HepG2 (cell line): ENCODE measurements around the gene KIRREL2. TPM values are rescaled to one million over a fixed set of nuclear protein-coding genes. Genes with fewer than 3 reads are reported as not detected.

ENCODE experiments used
- FOXJ3 ChIP-seq: sonication (generic); formaldehyde crosslinking; IDR thresholded peaks from 2 replicates; pipeline ENCODE4 v1.4.0; 2020; ENCODE audit warnings: missing genetic modification reagents, mild to moderate bottlenecking, borderline replicate concordance
- ISL2 ChIP-seq: sonication (generic); formaldehyde crosslinking; IDR thresholded peaks from 2 replicates; pipeline ENCODE4 v1.5.0; 2020; ENCODE audit warnings: missing genetic modification reagents
- KLF9 ChIP-seq: IDR thresholded peaks from 2 replicates; pipeline ENCODE4 v1.6.1; 2016; ENCODE audit warnings: low read depth
- LCORL ChIP-seq, 2 experiments: fragments of 450-650 bp in 1 of 2; sonication (generic) in 1 of 2; formaldehyde crosslinking in 1 of 2; IDR thresholded peaks; 2 replicates each; pipeline versions ENCODE4 v1.5.0 to v1.6.1; 2017 to 2020; ENCODE audit warnings: antibody characterized with exemption in 1 of 2, missing genetic modification reagents in 1 of 2
- NFIC ChIP-seq: IDR thresholded peaks from 2 replicates; pipeline ENCODE4 v1.6.1; 2012; ENCODE audit warnings: mild to moderate bottlenecking, low read length, inconsistent platforms
- PCBP1 ChIP-seq: fragments of 200-400 bp; formaldehyde crosslinking; IDR thresholded peaks from 2 replicates; pipeline ENCODE4 v1.6.1; 2017; ENCODE audit warnings: mild to moderate bottlenecking, low read depth, low read length, borderline replicate concordance
- POLR2G ChIP-seq: fragments of 200-400 bp; formaldehyde crosslinking; IDR thresholded peaks from 2 replicates; pipeline ENCODE4 v1.6.1; 2018; ENCODE audit warnings: mild to moderate bottlenecking, low read depth, low read length, moderate library complexity
- SOX5 ChIP-seq: IDR thresholded peaks from 2 replicates; pipeline ENCODE4 v1.6.1; 2016; ENCODE audit warnings: borderline replicate concordance
- SRF ChIP-seq: IDR thresholded peaks from 2 replicates; pipeline ENCODE4 v1.6.1; 2011; ENCODE audit warnings: mild to moderate bottlenecking, low read depth, low read length, moderate library complexity
- ZBTB42 ChIP-seq: sonication (generic); formaldehyde crosslinking; IDR thresholded peaks from 2 replicates; pipeline ENCODE4 v1.5.0; 2020; ENCODE audit warnings: mild to moderate bottlenecking, missing genetic modification reagents
- ZFP1 ChIP-seq: IDR thresholded peaks from 2 replicates; pipeline ENCODE4 v1.6.1; 2016
- ZFP41 ChIP-seq: sonication (generic); formaldehyde crosslinking; IDR thresholded peaks from 2 replicates; pipeline ENCODE4 v1.4.0; 2020; ENCODE audit warnings: mild to moderate bottlenecking, missing genetic modification reagents, borderline replicate concordance
- ZNF430 ChIP-seq: sonication (generic); formaldehyde crosslinking; IDR thresholded peaks from 2 replicates; pipeline ENCODE4 v1.9.0; 2021; ENCODE audit warnings: mild to moderate bottlenecking, missing genetic modification reagents
- ZNF468 ChIP-seq: sonication (generic); formaldehyde crosslinking; IDR thresholded peaks from 2 replicates; pipeline ENCODE4 v1.8.0; 2022; ENCODE audit warnings: mild to moderate bottlenecking, moderate library complexity, missing genetic modification reagents
- ZNF570 ChIP-seq: sonication (generic); formaldehyde crosslinking; IDR thresholded peaks from 2 replicates; pipeline ENCODE4 v1.4.0; 2020; ENCODE audit warnings: mild to moderate bottlenecking, missing genetic modification reagents, borderline replicate concordance
- polyA plus RNA-seq, 8 experiments: library from polyadenylated mRNA; depleted of rRNA in 3 of 8; stranded (reverse) in 7 of 8; unstranded in 1 of 8; fragments of >200 nt; fragmentation: Illumina TruSeq in 4 of 8; extraction: Trizol in 4 of 8; gene quantifications; 2 replicates each; pipeline versions ENCODE4 v1.2.1 to v1.2.3, GENCODE V29; 2011 to 2016; ENCODE audit warnings: low read depth in 4 of 8, missing spikeins in 1 of 8, mixed read lengths in 1 of 8; ENCODE audit not compliant: insufficient read depth in 1 of 8
- total RNA-seq, 5 experiments: library from RNA; depleted of rRNA; stranded (reverse); fragments of >200 nt; fragmentation: Illumina TruSeq; extraction: Trizol; gene quantifications; 2 replicates each; pipeline ENCODE4 v1.2.3, GENCODE V29; 2016; ENCODE audit warnings: low read depth in 1 of 5
- TF ChIP-seq, protein P1 (sequence below): sonication (generic); formaldehyde crosslinking; IDR thresholded peaks from 2 replicates; pipeline ENCODE4 v1.5.1; 2020; ENCODE audit warnings: missing genetic modification reagents, mild to moderate bottlenecking, borderline replicate concordance
- TF ChIP-seq, protein P2 (sequence below): sonication (generic); formaldehyde crosslinking; IDR thresholded peaks from 2 replicates; pipeline ENCODE4 v1.5.1; 2020; ENCODE audit warnings: missing genetic modification reagents, mild to moderate bottlenecking, borderline replicate concordance
- TF ChIP-seq, protein P3 (sequence below): sonication (generic); formaldehyde crosslinking; IDR thresholded peaks from 2 replicates; pipeline ENCODE4 v1.4.0; 2020; ENCODE audit warnings: mild to moderate bottlenecking, missing genetic modification reagents

The KIRREL2 gene
- total and polyA plus RNA-seq, 2 of the 13 experiments (the other 11 are each of a cell fraction or from before 2014, with no cell fraction given), result 0.18 to 2.4 TPM

DNA sequence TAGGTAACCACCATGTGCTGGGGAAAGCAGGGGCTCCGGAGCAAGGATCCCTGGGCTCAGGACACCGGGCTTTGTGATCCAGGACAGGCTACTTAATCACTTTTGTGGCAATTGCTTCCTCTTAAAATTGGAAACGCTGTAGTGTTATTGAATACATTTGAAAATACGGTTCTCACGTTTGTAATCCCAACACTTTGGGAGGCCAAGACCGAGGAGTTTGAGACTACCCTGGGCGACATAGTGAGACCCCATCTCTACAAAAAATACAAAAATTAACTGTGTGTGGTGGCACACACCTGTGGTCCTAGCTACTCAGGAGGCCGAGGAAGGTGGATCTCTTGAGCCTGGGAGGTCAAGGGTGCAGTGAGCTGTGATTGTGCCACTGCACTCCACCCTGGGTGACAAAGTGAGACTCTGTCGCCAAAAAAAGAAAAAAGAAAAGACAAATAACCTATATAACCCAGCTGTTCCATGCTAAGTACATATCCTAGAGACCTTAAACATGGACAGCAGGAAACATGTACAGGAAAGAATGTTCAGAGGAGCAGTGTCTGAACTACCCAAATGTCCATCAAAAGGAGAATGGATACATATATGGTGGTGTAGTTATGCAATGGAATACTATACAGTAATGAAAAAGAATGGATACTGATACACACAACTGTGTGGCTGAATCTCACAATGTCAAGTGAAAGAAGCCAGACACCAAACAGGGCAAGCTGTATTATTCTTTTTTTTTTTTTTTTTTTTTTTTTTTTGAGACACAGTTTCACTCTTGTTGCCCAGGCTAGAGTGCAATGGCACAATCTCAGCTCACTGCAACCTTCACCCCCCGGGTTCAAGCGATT, 43.4 kb upstream of the KIRREL2 start (continued):
- TF ChIP-seq SRF, result 0 out of 2 replicates have a peak, but pooled peaks have one; percentile 19
- no peak for TF ChIP-seq KLF9 (CRISPR knock-in tag)
- TF ChIP-seq POLR2G, result peak; percentile 55
- TF ChIP-seq ZNF430 (CRISPR knock-in tag), result 0 out of 2 replicates have a peak, but pooled peaks have one; percentile 64
- TF ChIP-seq, protein P1, sequence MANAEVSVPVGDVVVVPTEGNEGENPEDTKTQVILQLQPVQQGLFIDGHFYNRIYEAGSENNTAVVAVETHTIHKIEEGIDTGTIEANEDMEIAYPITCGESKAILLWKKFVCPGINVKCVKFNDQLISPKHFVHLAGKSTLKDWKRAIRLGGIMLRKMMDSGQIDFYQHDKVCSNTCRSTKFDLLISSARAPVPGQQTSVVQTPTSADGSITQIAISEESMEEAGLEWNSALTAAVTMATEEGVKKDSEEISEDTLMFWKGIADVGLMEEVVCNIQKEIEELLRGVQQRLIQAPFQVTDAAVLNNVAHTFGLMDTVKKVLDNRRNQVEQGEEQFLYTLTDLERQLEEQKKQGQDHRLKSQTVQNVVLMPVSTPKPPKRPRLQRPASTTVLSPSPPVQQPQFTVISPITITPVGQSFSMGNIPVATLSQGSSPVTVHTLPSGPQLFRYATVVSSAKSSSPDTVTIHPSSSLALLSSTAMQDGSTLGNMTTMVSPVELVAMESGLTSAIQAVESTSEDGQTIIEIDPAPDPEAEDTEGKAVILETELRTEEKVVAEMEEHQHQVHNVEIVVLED (CRISPR knock-in tag), result peak; percentile 34; the same call in 1 of the 2 replicates
- no peak for TF ChIP-seq PCBP1
- TF ChIP-seq FOXJ3 (CRISPR knock-in tag), result no peak; the same call in 1 of the 2 replicates
- no peak; the same call in 1 of the 2 replicates for TF ChIP-seq SOX5
- TF ChIP-seq ZFP41, result no peak
- TF ChIP-seq, protein P2, sequence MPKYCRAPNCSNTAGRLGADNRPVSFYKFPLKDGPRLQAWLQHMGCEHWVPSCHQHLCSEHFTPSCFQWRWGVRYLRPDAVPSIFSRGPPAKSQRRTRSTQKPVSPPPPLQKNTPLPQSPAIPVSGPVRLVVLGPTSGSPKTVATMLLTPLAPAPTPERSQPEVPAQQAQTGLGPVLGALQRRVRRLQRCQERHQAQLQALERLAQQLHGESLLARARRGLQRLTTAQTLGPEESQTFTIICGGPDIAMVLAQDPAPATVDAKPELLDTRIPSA (CRISPR knock-in tag), result no peak
- TF ChIP-seq ZBTB42 (CRISPR knock-in tag), result no peak
- TF ChIP-seq ZNF468 (CRISPR knock-in tag), result no peak
- TF ChIP-seq, protein P3, sequence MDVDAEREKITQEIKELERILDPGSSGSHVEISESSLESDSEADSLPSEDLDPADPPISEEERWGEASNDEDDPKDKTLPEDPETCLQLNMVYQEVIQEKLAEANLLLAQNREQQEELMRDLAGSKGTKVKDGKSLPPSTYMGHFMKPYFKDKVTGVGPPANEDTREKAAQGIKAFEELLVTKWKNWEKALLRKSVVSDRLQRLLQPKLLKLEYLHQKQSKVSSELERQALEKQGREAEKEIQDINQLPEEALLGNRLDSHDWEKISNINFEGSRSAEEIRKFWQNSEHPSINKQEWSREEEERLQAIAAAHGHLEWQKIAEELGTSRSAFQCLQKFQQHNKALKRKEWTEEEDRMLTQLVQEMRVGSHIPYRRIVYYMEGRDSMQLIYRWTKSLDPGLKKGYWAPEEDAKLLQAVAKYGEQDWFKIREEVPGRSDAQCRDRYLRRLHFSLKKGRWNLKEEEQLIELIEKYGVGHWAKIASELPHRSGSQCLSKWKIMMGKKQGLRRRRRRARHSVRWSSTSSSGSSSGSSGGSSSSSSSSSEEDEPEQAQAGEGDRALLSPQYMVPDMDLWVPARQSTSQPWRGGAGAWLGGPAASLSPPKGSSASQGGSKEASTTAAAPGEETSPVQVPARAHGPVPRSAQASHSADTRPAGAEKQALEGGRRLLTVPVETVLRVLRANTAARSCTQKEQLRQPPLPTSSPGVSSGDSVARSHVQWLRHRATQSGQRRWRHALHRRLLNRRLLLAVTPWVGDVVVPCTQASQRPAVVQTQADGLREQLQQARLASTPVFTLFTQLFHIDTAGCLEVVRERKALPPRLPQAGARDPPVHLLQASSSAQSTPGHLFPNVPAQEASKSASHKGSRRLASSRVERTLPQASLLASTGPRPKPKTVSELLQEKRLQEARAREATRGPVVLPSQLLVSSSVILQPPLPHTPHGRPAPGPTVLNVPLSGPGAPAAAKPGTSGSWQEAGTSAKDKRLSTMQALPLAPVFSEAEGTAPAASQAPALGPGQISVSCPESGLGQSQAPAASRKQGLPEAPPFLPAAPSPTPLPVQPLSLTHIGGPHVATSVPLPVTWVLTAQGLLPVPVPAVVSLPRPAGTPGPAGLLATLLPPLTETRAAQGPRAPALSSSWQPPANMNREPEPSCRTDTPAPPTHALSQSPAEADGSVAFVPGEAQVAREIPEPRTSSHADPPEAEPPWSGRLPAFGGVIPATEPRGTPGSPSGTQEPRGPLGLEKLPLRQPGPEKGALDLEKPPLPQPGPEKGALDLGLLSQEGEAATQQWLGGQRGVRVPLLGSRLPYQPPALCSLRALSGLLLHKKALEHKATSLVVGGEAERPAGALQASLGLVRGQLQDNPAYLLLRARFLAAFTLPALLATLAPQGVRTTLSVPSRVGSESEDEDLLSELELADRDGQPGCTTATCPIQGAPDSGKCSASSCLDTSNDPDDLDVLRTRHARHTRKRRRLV (CRISPR knock-in tag), result no peak
- no peak for TF ChIP-seq NFIC
- no peak for TF ChIP-seq LCORL (IDR thresholded peaks at IDR 0.05)
- TF ChIP-seq LCORL (CRISPR knock-in tag; IDR thresholded peaks at IDR 0.05), result 0 out of 2 replicates have a peak, but pooled peaks have one; percentile 8
- TF ChIP-seq ZFP1 (CRISPR knock-in tag), result no peak
- TF ChIP-seq ZNF570 (CRISPR knock-in tag), result no peak
- peak; percentile 7; the same call in 1 of the 2 replicates for TF ChIP-seq ISL2
